Testis (tissue), 2 donors: ENCODE results near the gene EED.

Experiments
- POLR2A ChIP-seq: fragments of 450-650 bp; IDR thresholded peaks from one replicate; pipeline ENCODE4 v1.6.1; 2017; ENCODE audit warnings: antibody characterized with exemption, mild to moderate bottlenecking, moderate library complexity
- TF ChIP-seq, protein P1 (sequence below), 3 experiments: fragments of 450-650 bp in 2 of 3; fragments of 200-600 bp in 1 of 3; sonication (generic) in 1 of 3; IDR thresholded peaks; one replicate each; pipeline ENCODE4 v1.5.1; 2016 to 2019; ENCODE audit warnings: antibody characterized with exemption in 3 of 3, mild to moderate bottlenecking in 2 of 3, moderate library complexity in 1 of 3

- TF ChIP-seq, protein P1, sequence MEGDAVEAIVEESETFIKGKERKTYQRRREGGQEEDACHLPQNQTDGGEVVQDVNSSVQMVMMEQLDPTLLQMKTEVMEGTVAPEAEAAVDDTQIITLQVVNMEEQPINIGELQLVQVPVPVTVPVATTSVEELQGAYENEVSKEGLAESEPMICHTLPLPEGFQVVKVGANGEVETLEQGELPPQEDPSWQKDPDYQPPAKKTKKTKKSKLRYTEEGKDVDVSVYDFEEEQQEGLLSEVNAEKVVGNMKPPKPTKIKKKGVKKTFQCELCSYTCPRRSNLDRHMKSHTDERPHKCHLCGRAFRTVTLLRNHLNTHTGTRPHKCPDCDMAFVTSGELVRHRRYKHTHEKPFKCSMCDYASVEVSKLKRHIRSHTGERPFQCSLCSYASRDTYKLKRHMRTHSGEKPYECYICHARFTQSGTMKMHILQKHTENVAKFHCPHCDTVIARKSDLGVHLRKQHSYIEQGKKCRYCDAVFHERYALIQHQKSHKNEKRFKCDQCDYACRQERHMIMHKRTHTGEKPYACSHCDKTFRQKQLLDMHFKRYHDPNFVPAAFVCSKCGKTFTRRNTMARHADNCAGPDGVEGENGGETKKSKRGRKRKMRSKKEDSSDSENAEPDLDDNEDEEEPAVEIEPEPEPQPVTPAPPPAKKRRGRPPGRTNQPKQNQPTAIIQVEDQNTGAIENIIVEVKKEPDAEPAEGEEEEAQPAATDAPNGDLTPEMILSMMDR (IDR thresholded peaks at IDR 0.05) = no peak
- TF ChIP-seq POLR2A = no peak
These were observed 17.8 kb downstream of the EED start for GRCh38 chr11:86262387-86262786.
